Measurements from ENCODE around the gene KRTAP19-4. TPM values are rescaled to one million over a fixed set of nuclear protein-coding genes. Genes with fewer than 3 reads are reported as not detected.

The KRTAP19-4 gene
- total RNA-seq, 1 donor from 2014 or later = not detected

- DNase-seq (no peak), ATAC-seq (no peak)
- Histone ChIP-seq H3K27me3 (ENCODE audit: low read depth) (no peaks in the 10 kb centered on the region), H3K27ac (no peak within 1 kb of the TSS), H3K9me3 (no peaks in the 10 kb centered on the region), H3K4me3 (no peak within 1 kb of the TSS), H3K4me1 (no peaks in the 10 kb centered on the region), H3K36me3 (no peaks in the 10 kb centered on the region)
- intact Hi-C loops (cut with DNase I) = no loop called here
- no peak for TF ChIP-seq CTCF (IDR thresholded peaks at IDR 0.05)
Measured at GRCh38 chr21:30502041-30502440, 5.1 kb upstream of the KRTAP19-4 start, which contains the start of gene KRTAP19-5. Gene KRTAP19-5, minus strand, starts transcription at chr21:30502141. Its CDS starts 51 bp downstream, at chr21:30502090.

DNA sequence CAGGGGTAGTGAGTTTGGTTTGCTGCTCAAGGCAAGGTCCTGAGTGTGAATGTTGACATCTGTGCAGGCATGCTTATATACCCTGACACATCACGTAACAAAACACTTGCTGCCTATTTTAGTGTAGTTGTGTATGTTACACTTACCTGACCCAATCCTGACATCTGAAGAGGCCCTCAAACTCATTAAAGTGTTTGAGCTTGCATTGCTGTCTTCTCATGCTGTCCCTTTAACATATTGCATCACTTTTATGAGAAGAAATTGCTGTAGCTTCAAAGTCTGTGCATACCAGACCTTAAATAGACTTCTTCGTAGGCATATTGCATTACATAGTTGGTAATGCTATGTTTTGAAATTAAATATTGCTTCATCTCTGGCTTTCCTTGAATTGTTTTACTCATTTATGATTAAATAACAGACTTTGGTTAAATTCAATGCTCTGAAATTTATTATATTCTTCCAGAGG lies 5.0 kb downstream of the KRTAP19-4 start, which contains the start of gene KRTAP19-3:
Gene KRTAP19-3, minus strand, starts transcription at position 51 of the 466 bp plus-strand sequence. CDS start 56 bp downstream, outside the sequence.
- Histone ChIP-seq H3K27me3 (ENCODE audit: low read depth) (no peaks in the 10 kb centered on the region), H3K4me3 (no peak within 1 kb of the TSS), H3K4me1 (no peaks in the 10 kb centered on the region), H3K27ac (no peak within 1 kb of the TSS), H3K36me3 (no peaks in the 10 kb centered on the region), H3K9me3 (no peaks in the 10 kb centered on the region)
- intact Hi-C loops (cut with DNase I) = no loop called here
- ATAC-seq (no peak), DNase-seq (no peak)
- no peak for TF ChIP-seq CTCF (IDR thresholded peaks at IDR 0.05)

DNA sequence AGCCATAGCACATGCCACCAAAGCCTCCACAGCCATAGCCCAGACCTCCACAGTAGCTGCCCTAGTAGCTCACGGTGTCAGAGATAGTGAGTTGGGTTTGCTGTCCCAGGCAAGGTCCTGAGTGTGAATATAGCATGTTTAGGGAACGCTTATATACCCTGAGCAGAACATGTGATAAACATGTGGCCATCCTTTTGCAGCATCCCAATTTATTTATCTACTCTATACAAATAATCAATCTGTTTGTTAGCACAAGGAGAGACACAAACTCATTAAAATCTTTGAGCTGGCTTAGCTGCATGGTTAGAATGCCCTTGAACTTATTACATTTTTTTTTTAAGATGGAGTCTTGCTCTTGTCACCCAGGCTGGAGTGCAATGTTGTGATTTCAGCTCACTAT lies 9.6 kb downstream of the KRTAP19-4 start, which contains the start of gene KRTAP19-2:
Gene KRTAP19-2, minus strand, starts transcription at position 101 of the 400 bp plus-strand sequence. Its CDS starts 88 bp downstream, at position 13.
- ATAC-seq (no peak), DNase-seq (no peak)
- Histone ChIP-seq H3K4me1 (no peaks in the 10 kb centered on the region), H3K27ac (no peak within 1 kb of the TSS), H3K9me3 (no peaks in the 10 kb centered on the region), H3K4me3 (no peak within 1 kb of the TSS), H3K36me3 (no peaks in the 10 kb centered on the region), H3K27me3 (ENCODE audit: low read depth) (no peaks in the 10 kb centered on the region)
- intact Hi-C loops (cut with DNase I) = no loop called here
- TF ChIP-seq CTCF (IDR thresholded peaks at IDR 0.05) = no peak

DNA sequence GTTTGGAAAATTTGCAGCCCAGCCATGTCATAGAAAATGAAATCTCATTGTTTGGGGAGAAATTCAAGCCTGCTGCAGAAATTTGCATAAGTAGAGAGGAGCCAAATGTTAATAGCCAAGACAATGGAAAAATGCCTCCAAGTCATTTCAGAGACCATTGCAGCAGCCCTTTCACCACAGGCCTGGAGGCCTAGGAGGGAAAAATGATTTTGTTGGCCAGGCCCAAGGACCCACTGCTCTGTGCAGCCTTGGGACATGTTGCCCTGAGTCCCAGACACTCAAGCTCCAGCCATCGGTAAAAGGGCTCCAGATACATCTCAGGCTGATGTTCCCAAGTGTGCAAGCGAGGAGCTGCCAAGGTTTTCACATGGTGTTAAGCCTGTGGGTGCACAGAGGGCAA lies 10.8 kb downstream of the KRTAP19-4 start:
- H3K27ac ChIP-seq = no peak overlapping the region
- H3K9me3 ChIP-seq = no peaks in the 10 kb centered on the region
- TF ChIP-seq CTCF (IDR thresholded peaks at IDR 0.05) = no peak
- H3K36me3 ChIP-seq = no peaks in the 10 kb centered on the region
- no peak overlapping the region for H3K4me3 ChIP-seq
- ATAC-seq (no peak), DNase-seq (no peak)
- intact Hi-C loops (cut with DNase I) = no loop called here
- H3K4me1 ChIP-seq = no peaks in the 10 kb centered on the region
- no peaks in the 10 kb centered on the region for H3K27me3 ChIP-seq (ENCODE audit: low read depth)

GRCh38 chr21:30482130-30482529 lies 14.8 kb downstream of the KRTAP19-4 start:
- H3K9me3 ChIP-seq = no peaks in the 10 kb centered on the region
- no peaks in the 10 kb centered on the region for H3K36me3 ChIP-seq
- no peak for DNase-seq
- TF ChIP-seq CTCF (IDR thresholded peaks at IDR 0.05) = no peak
- no peak overlapping the region for H3K27ac ChIP-seq
- H3K27me3 ChIP-seq (ENCODE audit: low read depth) = no peaks in the 10 kb centered on the region
- no peaks in the 10 kb centered on the region for H3K4me1 ChIP-seq
- intact Hi-C loops (cut with DNase I) = no loop called here
- no peak overlapping the region for H3K4me3 ChIP-seq
- no peak for ATAC-seq

Measured in lower lobe of right lung (tissue), 2 donors.